IMR-90 (cell line): Measurements from ENCODE around the gene LIMK2. TPM values are rescaled to one million over a fixed set of nuclear protein-coding genes. Genes with fewer than 3 reads are reported as not detected.

Experiments
- ATAC-seq: fragments of 200-7000 bp; cut with Tn5 transposase; 2 replicates; pipeline ENCODE4 v1.9.1; 2020; ENCODE audit warnings: low read depth, mild to moderate bottlenecking, moderate library complexity
- BruUV-seq: library from RNA; stranded (reverse); fragments of 400-500 nt; replicated peaks from 2 replicates; lab custom pipeline; 2021; lab: Mats Ljungman, UMichigan
- CTCF ChIA-PET: fragments of 300-600 bp; formaldehyde crosslinking; extraction: SDS; loops from one replicate; lab custom pipeline; 2021; ENCODE audit warnings: antibody characterized with exemption; lab: Yijun Ruan, JAX
- POLR2A ChIA-PET: fragments of 300-600 bp; sonication (Branson Sonifier 250); formaldehyde crosslinking; loops from one replicate; lab custom pipeline; 2022; ENCODE audit warnings: antibody characterized with exemption; ENCODE audit not compliant: unreplicated experiment; lab: Charles Lee
- DNase-seq: peaks from one replicate; pipeline ENCODE4 v3.0.0; 2013
- H2AFZ ChIP-seq: replicated peaks from 2 replicates; pipeline ENCODE3; 2013; ENCODE audit warnings: low read length, mild to moderate bottlenecking; ENCODE audit not compliant: poor library complexity
- H2AK5ac ChIP-seq: 2 replicates; pipeline ENCODE4 v1.6.1; 2013; ENCODE audit warnings: low read depth, low read length, inconsistent platforms
- H2AK9ac ChIP-seq: replicated peaks from 2 replicates; pipeline ENCODE3; 2013; ENCODE audit warnings: mild to moderate bottlenecking, low read depth, low read length, moderate library complexity; ENCODE audit not compliant: poor library complexity
- H2BK120ac ChIP-seq: 2 replicates; pipeline ENCODE4 v1.6.1; 2013; ENCODE audit warnings: low read depth, low read length, inconsistent platforms
- H2BK15ac ChIP-seq: 3 replicates; pipeline ENCODE4 v1.6.1; 2013; ENCODE audit warnings: low read depth, low read length, inconsistent platforms
- H2BK20ac ChIP-seq: 2 replicates; pipeline ENCODE4 v1.6.1; 2013; ENCODE audit warnings: low read depth, mild to moderate bottlenecking, inconsistent platforms, low read length, moderate library complexity
- H2BK5ac ChIP-seq: 2 replicates; pipeline ENCODE4 v1.6.1; 2013; ENCODE audit warnings: mild to moderate bottlenecking, low read depth, low read length, inconsistent platforms; ENCODE audit not compliant: poor library complexity, severe bottlenecking
- H3K14ac ChIP-seq: replicated peaks from 2 replicates; pipeline ENCODE4 v1.6.1; 2013; ENCODE audit warnings: low read depth, low read length, inconsistent platforms
- H3K18ac ChIP-seq: 2 replicates; pipeline ENCODE4 v1.6.1; 2013; ENCODE audit warnings: low read depth, low read length, control low read depth
- H3K23ac ChIP-seq: 2 replicates; pipeline ENCODE4 v1.6.1; 2013; ENCODE audit warnings: low read depth, low read length, inconsistent platforms
- H3K27ac ChIP-seq: 2 replicates; pipeline ENCODE4 v1.5.1; 2013; ENCODE audit warnings: mild to moderate bottlenecking, control low read depth, low read length; ENCODE audit not compliant: insufficient read depth
- H3K27me3 ChIP-seq: 2 replicates; pipeline ENCODE4 v1.6.1; 2013; ENCODE audit warnings: low read length; ENCODE audit not compliant: control insufficient read depth, insufficient read depth
- H3K36me3 ChIP-seq: 2 replicates; pipeline ENCODE4 v1.6.1; 2013; ENCODE audit warnings: low read length, mixed read lengths; ENCODE audit not compliant: control insufficient read depth, insufficient read depth
- H3K4ac ChIP-seq: 2 replicates; pipeline ENCODE4 v1.6.1; 2013; ENCODE audit warnings: low read depth, low read length, inconsistent platforms
- H3K4me1 ChIP-seq: 2 replicates; pipeline ENCODE4 v1.6.1; 2013; ENCODE audit warnings: low read length, mixed read lengths; ENCODE audit not compliant: control insufficient read depth, insufficient read depth
- H3K4me2 ChIP-seq: 2 replicates; pipeline ENCODE4 v1.6.1; 2013; ENCODE audit warnings: low read depth, mild to moderate bottlenecking, control low read depth, low read length, moderate library complexity
- H3K4me3 ChIP-seq: 2 replicates; pipeline ENCODE4 v1.5.1; 2013; ENCODE audit warnings: low read depth, mild to moderate bottlenecking, control low read depth, low read length, moderate library complexity; ENCODE audit not compliant: insufficient read depth
- H3K56ac ChIP-seq: 2 replicates; pipeline ENCODE4 v1.6.1; 2013; ENCODE audit warnings: low read length, inconsistent platforms; ENCODE audit not compliant: insufficient read depth; ENCODE audit errors: extremely low read depth
- H3K79me1 ChIP-seq, 2 experiments: 2 replicates each; pipeline ENCODE4 v1.6.1; 2013; ENCODE audit warnings: low read length in 2 of 2, inconsistent platforms in 1 of 2, low read depth in 1 of 2
- H3K9ac ChIP-seq: 2 replicates; pipeline ENCODE4 v1.6.1; 2013; ENCODE audit warnings: low read depth, low read length, control low read depth
- H3K9me1 ChIP-seq: 2 replicates; pipeline ENCODE4 v1.6.1; 2013; ENCODE audit warnings: low read length, inconsistent platforms; ENCODE audit not compliant: insufficient read depth
- H3K9me3 ChIP-seq: 2 replicates; pipeline ENCODE4 v1.6.1; 2013; ENCODE audit warnings: low read length; ENCODE audit not compliant: control insufficient read depth, insufficient read depth
- H4K20me1 ChIP-seq: 2 replicates; pipeline ENCODE4 v1.6.1; 2013; ENCODE audit warnings: low read length, inconsistent platforms; ENCODE audit not compliant: insufficient read depth
- H4K5ac ChIP-seq: 2 replicates; pipeline ENCODE4 v1.6.1; 2013; ENCODE audit warnings: mild to moderate bottlenecking, low read depth, low read length, control low read depth
- H4K8ac ChIP-seq, 2 experiments: 2 replicates each; pipeline ENCODE4 v1.6.1; 2013; ENCODE audit warnings: low read depth in 2 of 2, low read length in 2 of 2, control low read depth in 1 of 2, inconsistent platforms in 1 of 2
- H4K91ac ChIP-seq: 2 replicates; pipeline ENCODE4 v1.6.1; 2013; ENCODE audit warnings: low read depth, low read length, inconsistent platforms; ENCODE audit not compliant: insufficient read depth
- BHLHE40 ChIP-seq: fragments of 150-350 bp; IDR thresholded peaks from 2 replicates; pipeline ENCODE4 v1.6.1; 2016; ENCODE audit warnings: mild to moderate bottlenecking, low read depth, low read length
- CEBPB ChIP-seq: IDR thresholded peaks from 2 replicates; pipeline ENCODE4 v1.6.1; 2012; ENCODE audit warnings: low read depth, low read length, improper control_type of control experiment
- CHD1 ChIP-seq: IDR thresholded peaks from 2 replicates; pipeline ENCODE4 v1.6.1; 2012; ENCODE audit warnings: low read depth, low read length, improper control_type of control experiment
- CTCF ChIP-seq: conservative IDR thresholded peaks from 2 replicates; pipeline ENCODE4 v1.5.1; 2012; ENCODE audit warnings: mild to moderate bottlenecking, low read depth, low read length, improper control_type of control experiment
- FOS ChIP-seq: fragments of 150-350 bp; IDR thresholded peaks from 2 replicates; pipeline ENCODE4 v1.6.1; 2016; ENCODE audit warnings: low read depth, low read length
- MAFK ChIP-seq: IDR thresholded peaks from 2 replicates; pipeline ENCODE4 v1.6.1; 2012; ENCODE audit warnings: low read depth, low read length, improper control_type of control experiment
- MAZ ChIP-seq: IDR thresholded peaks from 2 replicates; pipeline ENCODE4 v1.6.1; 2012; ENCODE audit warnings: low read depth, mild to moderate bottlenecking, low read length, improper control_type of control experiment, moderate library complexity, borderline replicate concordance
- MXI1 ChIP-seq: IDR thresholded peaks from 2 replicates; pipeline ENCODE4 v1.6.1; 2012; ENCODE audit warnings: low read depth, mild to moderate bottlenecking, low read length, moderate library complexity, borderline replicate concordance
- NFE2L2 ChIP-seq: fragments of 150-350 bp; IDR thresholded peaks from 2 replicates; pipeline ENCODE4 v1.6.1; 2016; ENCODE audit warnings: low read depth, mild to moderate bottlenecking, low read length
- POLR2A ChIP-seq: IDR thresholded peaks from 2 replicates; pipeline ENCODE4 v1.6.1; 2012; ENCODE audit warnings: mild to moderate bottlenecking, low read depth, low read length
- RAD21 ChIP-seq: IDR thresholded peaks from 2 replicates; pipeline ENCODE4 v1.6.1; 2012; ENCODE audit warnings: low read length, improper control_type of control experiment
- RCOR1 ChIP-seq: IDR thresholded peaks from 2 replicates; pipeline ENCODE4 v1.6.1; 2012; ENCODE audit warnings: mild to moderate bottlenecking, low read length, improper control_type of control experiment; ENCODE audit not compliant: insufficient replicate concordance
- RFX5 ChIP-seq: IDR thresholded peaks from 2 replicates; pipeline ENCODE4 v1.8.0; 2012; ENCODE audit warnings: low read depth, mild to moderate bottlenecking, low read length, moderate library complexity
- SMC3 ChIP-seq: fragments of 150-350 bp; IDR thresholded peaks from 2 replicates; pipeline ENCODE4 v1.6.1; 2016; ENCODE audit warnings: low read depth, mild to moderate bottlenecking, antibody characterized with exemption, low read length, moderate library complexity
- USF2 ChIP-seq: fragments of 150-350 bp; IDR thresholded peaks from 2 replicates; pipeline ENCODE4 v1.6.1; 2017; ENCODE audit warnings: mild to moderate bottlenecking, antibody characterized with exemption, low read length, low read depth
- WGBS, 2 experiments: methylation state at CpG; one replicate each; pipeline versions ENCODE4 v1.1.5 to v1.1.7; 2013; ENCODE audit warnings: missing lambda C conversion rate in 2 of 2; ENCODE audit not compliant: insufficient read length in 1 of 2; ENCODE audit errors: extremely low coverage in 2 of 2; 5-methylcytosine and 5-hydroxymethylcytosine counted together
- dilution Hi-C: fragments of 300-500 bp; cut with HindIII; formaldehyde crosslinking; loops from one replicate; pipeline ENCODE4 v1.14.3; 2018; ENCODE audit warnings: low sequenced_read_pairs; ENCODE audit not compliant: unreplicated experiment
- in situ Hi-C: fragments of 300-500 bp; cut with MboI; formaldehyde crosslinking; loops from 3 replicates; pipeline ENCODE4 v1.14.3; 2019; ENCODE audit warnings: low sequenced_read_pairs, inconsistent platforms, mixed read lengths
- intact Hi-C: fragments of 100-400 bp; cut with micrococcal nuclease; formaldehyde crosslinking; loops from 2 replicates; pipeline ENCODE4 v1.10.0; 2022
- polyA plus RNA-seq, 3 experiments: library from polyadenylated mRNA; depleted of rRNA; stranded (reverse); fragments of >200 nt; gene quantifications; 2 replicates each; pipeline ENCODE4 v1.2.3, GENCODE V29; 2012; ENCODE audit warnings: low replicate concordance in 1 of 3
- total RNA-seq: library from RNA; depleted of rRNA; stranded (reverse); fragments of >200 nt; gene quantifications from 2 replicates; pipeline ENCODE4 v1.2.3, GENCODE V29; 2012

LIMK2 gene
- total and polyA plus RNA-seq, 2 of the 4 experiments (the other 2 are of a cell fraction): 14.5 to 31.9 TPM

- H3K56ac ChIP-seq: no peak overlapping the region
- peaks cover 6 to 34% of the 10 kb centered on the region in 2 experiments; a peak in 3 of 4 replicates for H3K79me1 ChIP-seq
- H3K27ac ChIP-seq: no peak overlapping the region
- POLR2A ChIA-PET: no interaction called here
- H4K91ac ChIP-seq: no peak overlapping the region
- no peaks in the 10 kb centered on the region for H3K27me3 ChIP-seq
- intact Hi-C loops: no loop called here
- H3K36me3 ChIP-seq: peaks cover 51% of the 10 kb centered on the region
- H2BK15ac ChIP-seq: no peak overlapping the region
- H3K4me2 ChIP-seq: no peak overlapping the region
- ATAC-seq (peak; percentile 71), DNase-seq (no peak)
- H4K5ac ChIP-seq: no peak overlapping the region
- H4K20me1 ChIP-seq: peaks cover 14% of the 10 kb centered on the region; the same call in 1 of the 2 replicates
- no peak overlapping the region for H4K8ac ChIP-seq
- no peak overlapping the region for H3K4me3 ChIP-seq
- H3K23ac ChIP-seq: no peak overlapping the region
- H3K9me3 ChIP-seq: no peaks in the 10 kb centered on the region
- no peak overlapping the region for H2AK5ac ChIP-seq
- H3K4me1 ChIP-seq: peaks cover 2% of the 10 kb centered on the region; the same call in 1 of the 2 replicates
- dilution Hi-C loops: no loop called here
- in situ Hi-C loops: no loop called here
- H2BK20ac ChIP-seq: no peak overlapping the region
- WGBS, 2 experiments: 100% methylated on average over 2 of the region's 9 CpGs; no CpG with 5 or more reads in 1 of the 2 experiments
- H3K9ac ChIP-seq: no peak overlapping the region
- CTCF ChIA-PET: no interaction called here
- no peak overlapping the region for H2AFZ ChIP-seq
- H2AK9ac ChIP-seq: no peak overlapping the region
- no peak overlapping the region for H2BK5ac ChIP-seq
- no peak overlapping the region for H3K18ac ChIP-seq
- peaks cover 16% of the 10 kb centered on the region for H3K9me1 ChIP-seq
- no peak overlapping the region for H2BK120ac ChIP-seq
- no peak overlapping the region for H3K14ac ChIP-seq
- H3K4ac ChIP-seq: no peak overlapping the region
- no TSS peak for BruUV-seq
- TF ChIP-seq USF2 (no peak), RCOR1 (no peak), FOS (no peak), MXI1 (no peak), POLR2A (no peak), NFE2L2 (no peak), SMC3 (no peak), MAZ (no peak), RFX5 (no peak), CTCF (no peak), RAD21 (no peak), BHLHE40 (no peak), CEBPB (no peak), CHD1 (no peak), MAFK (no peak)
Observed at GRCh38 chr22:31327806-31328543, 115.9 kb downstream of the LIMK2 start.
